Choroid plexus epithelial cell (primary cell): Measurements from ENCODE around the gene KLF15.

Experiments used
- DNase-seq: peaks from one replicate; pipeline ENCODE4 v3.0.0-alpha.2; 2010; ENCODE audit warnings: low read depth
- H3K4me3 ChIP-seq: 2 replicates; pipeline ENCODE4 v1.5.1; 2011; ENCODE audit warnings: low read depth, mild to moderate bottlenecking, control low read depth, low read length, moderate library complexity
- CTCF ChIP-seq: conservative IDR thresholded peaks from 2 replicates; pipeline ENCODE4 v1.5.1; 2011; ENCODE audit warnings: low read depth, mild to moderate bottlenecking, control low read depth, inconsistent platforms, low read length, moderate library complexity

The KLF15 gene

GRCh38 chr3:126319701-126320295 is 37.4 kb downstream of the KLF15 start:
- no peak for DNase-seq
- no peak for TF ChIP-seq CTCF
- H3K4me3 ChIP-seq: no peak overlapping the region

GRCh38 chr3:126317029-126317996 is 39.9 kb downstream of the KLF15 start:
- no peak for DNase-seq
- H3K4me3 ChIP-seq: no peak overlapping the region
- TF ChIP-seq CTCF: no peak

- no peak overlapping the region for H3K4me3 ChIP-seq
- DNase-seq: no peak
- TF ChIP-seq CTCF: no peak
Observed at GRCh38 chr3:126316501-126316939, 40.7 kb downstream of the KLF15 start.

- H3K4me3 ChIP-seq: no peak overlapping the region
- no peak for TF ChIP-seq CTCF
- no peak for DNase-seq
Observed at GRCh38 chr3:126316031-126316461, 41.2 kb downstream of the KLF15 start.

- DNase-seq: no peak
- H3K4me3 ChIP-seq: no peak overlapping the region
- no peak for TF ChIP-seq CTCF
Observed at GRCh38 chr3:126314790-126315658, 42.2 kb downstream of the KLF15 start.

GRCh38 chr3:126314305-126314789 is 42.9 kb downstream of the KLF15 start:
- H3K4me3 ChIP-seq: no peak overlapping the region
- no peak for TF ChIP-seq CTCF
- DNase-seq: no peak
